GM21515 (cell line): ENCODE measurements around the gene USP34.
"Not testable (repeated sequence)": the region's sequence is repeated elsewhere in the genome, so short reads cannot be mapped to it uniquely, and the experiment has no call there.

ENCODE experiments used
- ATAC-seq: cut with Tn5 transposase; IDR thresholded peaks from one replicate; pipeline ENCODE4 v1.9.1; 2021; ENCODE audit not compliant: unreplicated experiment

The USP34 gene

DNA sequence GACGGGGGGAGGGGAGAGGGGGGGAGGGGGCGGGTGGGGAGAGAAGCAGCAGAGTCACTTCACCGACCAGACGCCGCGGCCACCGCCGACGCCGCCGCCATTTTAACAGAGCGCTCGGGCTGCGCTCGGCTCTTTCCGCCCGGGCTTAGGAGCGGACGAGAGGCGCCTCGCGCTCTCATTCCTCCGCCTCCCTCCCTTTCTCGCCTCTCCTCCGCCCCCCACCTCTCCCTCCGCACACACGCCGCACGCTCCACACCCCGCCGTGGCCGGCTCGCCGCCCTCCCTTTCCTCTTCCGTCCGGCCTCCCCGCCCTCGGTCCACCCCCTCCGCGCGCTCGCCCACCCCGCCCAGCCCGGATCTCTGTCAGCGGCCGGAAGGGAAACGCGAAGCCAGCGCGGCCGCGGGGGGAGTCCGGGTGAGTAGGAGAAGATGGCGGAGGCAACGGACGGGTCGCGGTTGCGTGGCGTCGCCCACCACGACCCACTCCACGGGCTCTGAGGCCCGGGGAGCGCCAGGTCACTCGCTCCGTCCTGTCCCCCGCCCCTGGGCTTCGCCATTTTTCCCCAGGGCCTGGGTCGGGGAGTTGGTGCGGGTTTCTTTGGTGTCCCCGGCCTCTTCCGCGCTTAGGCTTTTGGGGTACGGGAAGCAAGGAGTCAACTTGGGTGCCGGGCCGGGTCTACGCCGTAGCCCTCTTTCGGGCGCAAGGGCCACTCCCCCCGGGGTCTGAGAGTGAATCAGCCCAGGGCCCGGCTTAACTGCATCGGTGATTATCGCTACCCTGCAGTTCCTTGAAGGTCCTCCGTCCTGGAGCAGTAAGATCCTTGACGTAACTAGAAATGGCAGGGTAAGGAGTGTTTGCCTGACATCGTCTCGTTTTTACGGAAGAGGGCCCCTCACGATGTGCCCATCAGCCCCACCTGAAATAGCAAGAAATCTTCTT is at the start of gene USP34:
Gene USP34, minus strand, starts transcription at position 123 of the 940 bp plus-strand sequence. CDS start 395 bp downstream, outside the sequence.
- peak; percentile 66 for ATAC-seq

DNA sequence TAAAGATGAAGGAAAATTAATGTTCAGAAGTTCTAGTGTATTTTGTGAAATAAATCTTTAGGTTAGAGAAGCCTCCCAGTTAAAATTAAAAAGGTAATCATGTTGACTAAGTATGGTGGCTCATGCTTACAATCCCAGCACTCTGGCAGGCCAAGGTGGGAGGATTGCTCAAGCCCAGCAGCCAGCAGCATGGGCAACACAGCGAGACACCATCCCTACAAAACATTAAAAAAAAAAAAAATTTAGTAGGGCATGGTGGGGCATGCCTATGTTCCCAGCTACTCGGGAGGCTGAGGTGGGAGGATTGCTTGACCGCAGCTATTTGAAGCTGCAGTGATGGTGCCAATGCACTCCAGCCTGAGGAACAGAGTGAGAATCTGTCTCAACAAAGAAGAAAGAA is 49.4 kb upstream of the USP34 start:
- no peak for ATAC-seq

DNA sequence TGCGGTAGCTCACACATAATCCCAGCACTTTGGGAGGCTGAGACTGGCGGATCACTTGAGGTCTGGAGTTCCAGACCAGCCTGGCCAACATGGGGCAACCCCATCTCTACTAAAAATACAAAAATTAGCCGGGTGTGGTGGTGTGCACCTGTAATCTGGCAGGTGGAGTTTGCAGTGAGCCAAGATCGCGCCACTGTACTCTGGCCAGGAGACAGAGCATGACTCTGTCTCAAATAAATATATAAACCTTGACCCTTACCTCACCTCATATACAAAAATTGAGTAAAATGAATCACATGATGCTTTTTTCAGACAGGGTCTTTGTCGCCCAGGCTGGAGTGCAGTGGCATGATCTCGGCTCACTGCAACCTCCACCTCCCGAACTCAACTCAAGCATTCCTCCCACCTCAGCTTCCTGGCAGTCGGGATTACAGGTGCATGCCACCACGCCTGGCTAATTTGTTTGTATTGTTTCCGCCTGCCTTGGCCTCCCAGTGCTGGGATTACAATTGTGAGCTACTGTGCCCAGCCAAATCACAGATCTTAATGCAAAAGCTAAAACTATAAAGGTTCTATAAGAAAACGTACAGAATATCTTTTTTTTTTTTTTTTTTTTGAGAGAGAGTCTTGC is 42.0 kb upstream of the USP34 start:
- ATAC-seq, result no peak

GRCh38 chr2:61510674-61511671 is 40.1 kb upstream of the USP34 start:
- ATAC-seq, result no peak

GRCh38 chr2:61504949-61505348 is 34.1 kb upstream of the USP34 start:
- ATAC-seq, result no peak

DNA sequence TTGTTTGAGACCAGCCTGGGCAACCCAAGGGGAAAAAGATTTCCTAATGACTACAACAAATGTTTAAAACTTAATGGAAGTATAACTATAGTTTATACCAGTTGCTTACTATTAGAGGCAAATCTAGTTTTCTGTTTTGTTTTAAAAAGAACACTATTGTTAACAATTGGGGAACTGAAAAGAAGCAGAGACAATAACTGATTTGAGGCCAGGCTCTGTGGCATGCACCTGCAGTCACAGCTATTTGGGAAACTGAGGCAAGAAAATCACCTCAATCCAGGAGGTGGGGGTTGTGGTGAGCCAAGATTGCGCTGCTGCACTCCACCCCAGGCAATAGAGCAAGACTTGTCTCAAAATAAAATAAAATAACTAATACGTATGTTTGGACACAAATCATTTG is 28.2 kb upstream of the USP34 start:
- ATAC-seq, result no peak

GRCh38 chr2:61493523-61493942 is 22.6 kb upstream of the USP34 start:
- no peak for ATAC-seq

- ATAC-seq, result no peak
These were observed 21.6 kb upstream of the USP34 start for GRCh38 chr2:61492476-61492875.

DNA sequence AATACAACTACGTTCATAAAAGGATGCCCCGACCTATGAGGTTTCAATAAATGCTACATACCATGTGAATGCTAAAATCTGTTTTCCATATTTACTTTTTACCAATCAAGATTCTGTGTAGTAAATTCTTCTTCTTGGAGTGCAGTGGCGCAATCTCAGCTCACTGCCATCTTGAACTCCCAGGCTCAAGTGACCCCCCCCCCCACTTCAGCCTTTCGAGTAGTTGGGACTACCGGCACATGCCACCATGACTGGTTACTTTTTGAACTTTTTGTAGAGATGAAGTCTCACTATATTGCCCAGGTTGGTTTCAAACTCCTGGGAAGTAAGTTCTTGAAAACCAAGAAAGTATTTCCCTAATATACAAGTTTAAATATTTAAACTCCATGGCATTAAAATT is 14.4 kb upstream of the USP34 start:
- ATAC-seq, result no peak

- no peak for ATAC-seq
These were observed 7.2 kb upstream of the USP34 start for GRCh38 chr2:61478086-61478485.

- not testable (repeated sequence) for ATAC-seq
These were observed 6.2 kb upstream of the USP34 start for GRCh38 chr2:61476929-61477589.

- peak; percentile 12 for ATAC-seq
These were observed 1.3 kb upstream of the USP34 start for GRCh38 chr2:61471905-61472805.

DNA sequence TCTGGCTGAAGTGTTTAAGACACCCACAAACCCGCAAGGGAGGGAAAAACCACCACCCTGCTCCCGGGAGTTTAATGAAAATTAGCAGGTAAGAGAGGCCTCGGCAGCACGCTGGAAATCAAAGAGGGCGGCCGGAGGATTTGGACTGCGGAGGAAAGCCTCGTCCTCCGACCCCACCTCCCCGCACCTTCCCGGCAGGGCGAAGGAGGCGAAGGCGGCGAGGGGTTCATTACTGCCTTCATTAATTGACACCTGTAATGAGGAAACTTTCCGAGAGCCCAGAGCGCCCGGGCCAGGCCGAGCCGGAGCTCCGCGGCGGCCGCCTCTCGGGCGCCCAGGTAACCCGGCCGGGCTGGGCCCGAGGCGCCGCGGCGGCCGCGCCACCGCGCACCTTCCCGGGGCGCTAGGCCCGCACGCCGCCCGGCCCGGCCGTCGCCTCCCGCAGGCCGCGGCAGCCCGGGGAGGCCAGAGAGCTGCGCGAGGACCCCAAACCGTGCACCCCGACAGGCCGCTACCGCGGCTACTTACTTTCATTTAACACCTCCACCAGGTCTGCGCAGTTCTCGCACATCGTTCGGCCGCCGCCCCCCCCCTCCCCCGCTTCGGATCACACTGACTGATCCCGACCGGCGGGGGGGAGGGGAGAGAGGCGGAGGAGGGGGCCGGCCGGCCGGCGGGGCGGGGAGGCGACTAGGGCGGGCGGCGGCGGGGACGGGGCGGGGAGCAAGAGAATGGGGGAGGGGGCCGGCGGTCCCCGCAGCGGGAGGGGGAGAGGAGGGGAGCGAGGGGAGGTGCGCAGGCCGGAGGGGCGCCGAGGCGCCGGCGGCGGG is 550 bp downstream of the USP34 start:
- ATAC-seq, result peak; percentile 25

GRCh38 chr2:61469424-61470121 is 1.3 kb downstream of the USP34 start:
- ATAC-seq, result no peak

- not testable (repeated sequence) for ATAC-seq
These were observed 2.7 kb downstream of the USP34 start for GRCh38 chr2:61468231-61468630.

DNA sequence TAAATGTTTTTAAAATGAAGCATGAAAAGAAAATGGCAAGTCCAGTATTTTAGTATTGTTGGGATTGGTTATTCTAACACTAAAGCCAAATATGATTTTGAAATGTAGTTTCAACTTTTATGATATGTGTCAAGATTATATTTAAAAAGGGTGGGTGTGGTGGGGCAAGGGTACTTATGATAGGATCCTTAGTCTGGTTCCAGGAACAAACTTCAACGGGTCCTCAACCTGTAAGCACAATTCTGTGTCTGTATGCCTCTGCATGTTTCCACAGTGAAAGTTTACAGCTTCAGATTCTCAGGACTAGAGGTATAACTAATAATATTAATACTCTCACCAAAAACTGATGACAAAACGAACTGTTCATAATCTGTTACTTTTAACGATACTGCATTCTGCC is 5.8 kb downstream of the USP34 start:
- no peak for ATAC-seq

- no peak for ATAC-seq
These were observed 7.0 kb downstream of the USP34 start for GRCh38 chr2:61463769-61464475.
